Keratinocyte (primary cell): ENCODE results near the gene CNGA2. TPM values are rescaled to one million over a fixed set of nuclear protein-coding genes. Genes with fewer than 3 reads are reported as not detected.

Experiments
- DNase-seq: peaks from one replicate; pipeline ENCODE4 v3.0.0-alpha.2; 2011; ENCODE audit warnings: low read depth, missing footprints, low spot score
- FAIRE-seq: peaks from 2 replicates; lab custom pipeline; 2011; peaks lifted over from hg19 to GRCh38; lab: Jason Lieb, UNC
- H2AFZ ChIP-seq: 2 replicates; pipeline ENCODE4 v1.6.0; 2012; ENCODE audit warnings: low read length, control low read depth, inconsistent platforms; ENCODE audit not compliant: control insufficient read depth
- H3K27ac ChIP-seq: 2 replicates; pipeline ENCODE4 v1.5.1; 2011; ENCODE audit warnings: low read length; ENCODE audit not compliant: control insufficient read depth, insufficient read depth
- H3K27me3 ChIP-seq: 3 replicates; pipeline ENCODE4 v1.6.0; 2011; ENCODE audit warnings: low read length; ENCODE audit not compliant: control insufficient read depth, insufficient read depth; ENCODE audit errors: extremely low read depth
- H3K36me3 ChIP-seq, 2 experiments: 2 replicates in 1 of 2; 3 replicates in 1 of 2; pipeline ENCODE4 v1.5.1; 2011; ENCODE audit warnings: low read length in 2 of 2, mild to moderate bottlenecking in 1 of 2; ENCODE audit not compliant: control insufficient read depth in 2 of 2, insufficient read depth in 2 of 2; ENCODE audit errors: extremely low read depth in 1 of 2
- H3K4me1 ChIP-seq: 3 replicates; pipeline ENCODE4 v1.5.1; 2011; ENCODE audit warnings: low read length; ENCODE audit not compliant: control insufficient read depth, insufficient read depth; ENCODE audit errors: extremely low read depth
- H3K4me2 ChIP-seq: 3 replicates; pipeline ENCODE4 v1.6.0; 2011; ENCODE audit warnings: low read depth, low read length; ENCODE audit not compliant: control insufficient read depth, insufficient read depth; ENCODE audit errors: extremely low read depth
- H3K4me3 ChIP-seq, 3 experiments: fragments of 200-600 bp in 1 of 3; sonication (generic) in 1 of 3; 2 replicates in 2 of 3; 3 replicates in 1 of 3; pipeline ENCODE4 v1.5.1; 2011 to 2016; ENCODE audit warnings: low read length in 3 of 3, mild to moderate bottlenecking in 3 of 3, control low read depth in 2 of 3, inconsistent platforms in 1 of 3, low read depth in 1 of 3, mixed read lengths in 1 of 3, mixed run types in 1 of 3, moderate library complexity in 1 of 3; ENCODE audit not compliant: control insufficient read depth in 2 of 3, insufficient read depth in 2 of 3; ENCODE audit errors: extremely low read depth in 1 of 3
- H3K79me2 ChIP-seq: 2 replicates; pipeline ENCODE4 v1.6.0; 2012; ENCODE audit warnings: low read length; ENCODE audit not compliant: control insufficient read depth, insufficient read depth
- H3K9ac ChIP-seq: 3 replicates; pipeline ENCODE4 v1.6.0; 2011; ENCODE audit warnings: low read length; ENCODE audit not compliant: control insufficient read depth, insufficient read depth; ENCODE audit errors: extremely low read depth
- H3K9me1 ChIP-seq: 3 replicates; pipeline ENCODE4 v1.6.0; 2011; ENCODE audit warnings: low read length; ENCODE audit not compliant: control insufficient read depth, insufficient read depth; ENCODE audit errors: extremely low read depth
- H3K9me3 ChIP-seq: 2 replicates; pipeline ENCODE4 v1.5.1; 2012; ENCODE audit warnings: low read depth, low read length; ENCODE audit not compliant: control insufficient read depth
- H4K20me1 ChIP-seq: 3 replicates; pipeline ENCODE4 v1.6.0; 2011; ENCODE audit warnings: low read length; ENCODE audit not compliant: control insufficient read depth, insufficient read depth; ENCODE audit errors: extremely low read depth
- CTCF ChIP-seq, 3 experiments: IDR thresholded peaks in 1 of 3; conservative IDR thresholded peaks in 1 of 3; optimal IDR thresholded peaks in 1 of 3; 2 replicates in 2 of 3; 3 replicates in 1 of 3; pipeline versions ENCODE3 to v1.5.1; 2011; ENCODE audit warnings: low read length in 3 of 3, mild to moderate bottlenecking in 3 of 3, moderate library complexity in 2 of 3, control low read depth in 1 of 3, inconsistent platforms in 1 of 3; ENCODE audit not compliant: insufficient read depth in 2 of 3; ENCODE audit errors: extremely low read depth in 1 of 3
- EZH2 ChIP-seq: IDR thresholded peaks from one replicate; pipeline ENCODE4 v1.6.1; 2012; ENCODE audit warnings: inconsistent platforms, mild to moderate bottlenecking, low read length, moderate library complexity
- dilution Hi-C: fragments of 300-500 bp; cut with MboI; formaldehyde crosslinking; loops from one replicate; pipeline ENCODE4 v1.7.0; 2020; ENCODE audit warnings: low sequenced_read_pairs; ENCODE audit not compliant: extremely low pct_ligation_motif_present
- polyA plus RNA-seq, 5 experiments: library from polyadenylated mRNA; depleted of rRNA in 3 of 5; stranded (reverse) in 3 of 5; stranded (forward) in 1 of 5; unstranded in 1 of 5; fragments of >200 nt; gene quantifications; 1 replicate in 1 of 5; 2 replicates in 3 of 5; 3 replicates in 1 of 5; pipeline versions ENCODE4 v1.2.1 to v1.2.3, GENCODE V29; 2011 to 2012; ENCODE audit warnings: missing spikeins in 2 of 5, low read depth in 1 of 5, low replicate concordance in 1 of 5

Gene CNGA2
- polyA plus RNA-seq, 1 donor (not counting 4 experiments of a cell fraction or from before 2014, with no cell fraction given), result not detected

- Histone ChIP-seq H3K9ac (no peak overlapping the region), H3K9me1 (no peaks in the 10 kb centered on the region), H2AFZ (no peak overlapping the region), H3K9me3 (no peaks in the 10 kb centered on the region), H3K4me2 (no peak overlapping the region), H3K27ac (no peak overlapping the region), H3K4me3 (no peak overlapping the region), H4K20me1 (no peaks in the 10 kb centered on the region), H3K27me3 (peaks cover 4% of the 10 kb centered on the region), H3K36me3 (no peaks in the 10 kb centered on the region), H3K79me2 (no peaks in the 10 kb centered on the region), H3K4me1 (no peaks in the 10 kb centered on the region)
- FAIRE-seq (no peak), DNase-seq (no peak)
- TF ChIP-seq EZH2 (no peak), CTCF (optimal IDR thresholded peaks at IDR 0.05 in 1 of 3, IDR thresholded peaks at IDR 0.05 in 1 of 3, conservative IDR thresholded peaks at IDR 0.05 in 1 of 3; ENCODE audit: extremely low read depth in 1 of 3, insufficient read depth in 2 of 3, low read length in 3 of 3) (no peak)
- dilution Hi-C loops, result no loop called here
Measured at GRCh38 chrX:151700581-151700980, 34.0 kb upstream of the CNGA2 start.

DNA sequence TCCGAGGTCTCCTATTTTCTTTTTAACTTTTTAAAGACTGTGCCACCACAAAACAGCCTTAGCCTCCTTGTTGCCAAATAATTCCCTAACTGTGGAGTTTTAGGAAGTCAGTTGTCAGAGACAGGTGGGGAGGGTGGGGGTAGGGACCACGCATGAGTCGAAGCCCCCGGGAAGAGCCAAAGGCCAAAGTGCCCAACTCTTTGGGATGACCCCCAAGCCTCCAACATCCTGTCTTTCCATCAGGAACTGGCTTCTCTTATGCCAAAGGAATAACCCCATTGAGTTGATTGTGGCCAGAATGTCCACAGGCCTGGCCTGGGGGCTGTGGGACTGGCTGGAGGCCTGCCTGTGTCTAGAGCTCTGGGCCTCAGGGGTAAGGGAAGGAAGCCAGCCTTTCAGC is 33.5 kb upstream of the CNGA2 start:
- H3K27ac ChIP-seq, result no peak overlapping the region
- no peak for FAIRE-seq
- H3K36me3 ChIP-seq, result no peaks in the 10 kb centered on the region
- no peak overlapping the region for H2AFZ ChIP-seq
- H3K9ac ChIP-seq, result no peak overlapping the region
- no peaks in the 10 kb centered on the region for H3K4me1 ChIP-seq
- H3K9me1 ChIP-seq, result no peaks in the 10 kb centered on the region
- no peak for TF ChIP-seq CTCF (optimal IDR thresholded peaks at IDR 0.05 in 1 of 3, IDR thresholded peaks at IDR 0.05 in 1 of 3, conservative IDR thresholded peaks at IDR 0.05 in 1 of 3; ENCODE audit: extremely low read depth in 1 of 3, insufficient read depth in 2 of 3, low read length in 3 of 3)
- TF ChIP-seq EZH2, result no peak
- no peak overlapping the region for H3K4me2 ChIP-seq
- no peaks in the 10 kb centered on the region for H3K79me2 ChIP-seq
- H3K4me3 ChIP-seq, result no peak overlapping the region
- dilution Hi-C loops, result no loop called here
- H3K27me3 ChIP-seq, result peaks cover 4% of the 10 kb centered on the region
- no peaks in the 10 kb centered on the region for H3K9me3 ChIP-seq
- H4K20me1 ChIP-seq, result no peaks in the 10 kb centered on the region
- no peak for DNase-seq
